Measurements from ENCODE around the gene SRRT. TPM values are rescaled to one million over a fixed set of nuclear protein-coding genes. Genes with fewer than 3 reads are reported as not detected.

SRRT gene, protein sequence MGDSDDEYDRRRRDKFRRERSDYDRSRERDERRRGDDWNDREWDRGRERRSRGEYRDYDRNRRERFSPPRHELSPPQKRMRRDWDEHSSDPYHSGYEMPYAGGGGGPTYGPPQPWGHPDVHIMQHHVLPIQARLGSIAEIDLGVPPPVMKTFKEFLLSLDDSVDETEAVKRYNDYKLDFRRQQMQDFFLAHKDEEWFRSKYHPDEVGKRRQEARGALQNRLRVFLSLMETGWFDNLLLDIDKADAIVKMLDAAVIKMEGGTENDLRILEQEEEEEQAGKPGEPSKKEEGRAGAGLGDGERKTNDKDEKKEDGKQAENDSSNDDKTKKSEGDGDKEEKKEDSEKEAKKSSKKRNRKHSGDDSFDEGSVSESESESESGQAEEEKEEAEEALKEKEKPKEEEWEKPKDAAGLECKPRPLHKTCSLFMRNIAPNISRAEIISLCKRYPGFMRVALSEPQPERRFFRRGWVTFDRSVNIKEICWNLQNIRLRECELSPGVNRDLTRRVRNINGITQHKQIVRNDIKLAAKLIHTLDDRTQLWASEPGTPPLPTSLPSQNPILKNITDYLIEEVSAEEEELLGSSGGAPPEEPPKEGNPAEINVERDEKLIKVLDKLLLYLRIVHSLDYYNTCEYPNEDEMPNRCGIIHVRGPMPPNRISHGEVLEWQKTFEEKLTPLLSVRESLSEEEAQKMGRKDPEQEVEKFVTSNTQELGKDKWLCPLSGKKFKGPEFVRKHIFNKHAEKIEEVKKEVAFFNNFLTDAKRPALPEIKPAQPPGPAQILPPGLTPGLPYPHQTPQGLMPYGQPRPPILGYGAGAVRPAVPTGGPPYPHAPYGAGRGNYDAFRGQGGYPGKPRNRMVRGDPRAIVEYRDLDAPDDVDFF
- 64.4 and 76.2 TPM in 2 replicates for total RNA-seq (2014; rRNA removed; shearing (Covaris generic))

DNA sequence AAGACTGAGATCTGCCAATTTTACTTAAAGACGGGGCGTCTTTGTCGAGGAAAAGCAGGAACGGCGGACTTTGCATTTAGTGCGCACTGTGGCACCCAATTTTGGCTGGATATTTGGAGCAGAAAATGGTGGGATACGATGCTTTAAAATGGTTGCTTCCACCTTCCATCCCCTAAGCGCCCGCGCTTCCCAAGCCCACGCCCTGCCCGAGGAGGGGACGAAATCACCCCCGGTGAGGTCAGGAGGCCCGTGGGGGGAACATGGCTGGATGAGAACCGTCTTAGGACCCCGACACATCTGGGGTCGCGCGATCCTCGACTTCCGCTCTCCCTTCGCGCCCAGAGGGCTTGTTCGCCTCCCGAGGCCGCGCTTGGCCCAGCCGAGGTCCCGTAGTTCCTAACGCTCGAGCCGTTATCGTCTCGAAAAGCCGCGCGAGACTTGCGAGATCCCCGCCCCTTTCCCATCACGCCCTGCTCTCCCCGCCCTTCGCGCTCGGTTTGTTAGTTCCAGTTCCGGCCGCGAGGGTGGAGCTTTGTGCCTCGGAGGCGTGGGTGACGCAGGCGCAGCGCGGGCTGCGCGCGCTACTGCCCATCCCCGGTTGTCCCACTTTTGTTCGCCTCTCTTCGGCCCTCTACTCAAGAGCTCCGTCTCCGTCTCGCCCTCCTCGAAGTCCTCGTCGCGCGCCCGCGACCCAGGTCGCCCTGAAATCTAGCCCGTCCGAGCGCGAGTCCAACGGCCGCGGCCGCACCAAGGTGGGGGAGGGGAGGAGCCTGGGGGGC lies at the start of gene SRRT:
Gene SRRT (plus strand): TSS at position 527 of the 779 bp plus-strand sequence. CDS start 488 bp downstream, outside the sequence.
- DNase-seq (ENCODE audit: low read depth in 1 of 2, low spot score in 2 of 2) = peak; percentile 97 to 99
- Histone ChIP-seq H3K27me3 (replicated peaks) (no peaks in the 10 kb centered on the region), H3K36me3 (peaks cover 93% of the 10 kb centered on the region), H3K27ac (peak within 1 kb of the TSS; percentile 85), H3K9me3 (replicated peaks) (no peaks in the 10 kb centered on the region), H3K4me1 (replicated peaks) (peaks cover 18% of the 10 kb centered on the region), H3K4me3 (peak within 1 kb of the TSS; percentile 71)

DNA sequence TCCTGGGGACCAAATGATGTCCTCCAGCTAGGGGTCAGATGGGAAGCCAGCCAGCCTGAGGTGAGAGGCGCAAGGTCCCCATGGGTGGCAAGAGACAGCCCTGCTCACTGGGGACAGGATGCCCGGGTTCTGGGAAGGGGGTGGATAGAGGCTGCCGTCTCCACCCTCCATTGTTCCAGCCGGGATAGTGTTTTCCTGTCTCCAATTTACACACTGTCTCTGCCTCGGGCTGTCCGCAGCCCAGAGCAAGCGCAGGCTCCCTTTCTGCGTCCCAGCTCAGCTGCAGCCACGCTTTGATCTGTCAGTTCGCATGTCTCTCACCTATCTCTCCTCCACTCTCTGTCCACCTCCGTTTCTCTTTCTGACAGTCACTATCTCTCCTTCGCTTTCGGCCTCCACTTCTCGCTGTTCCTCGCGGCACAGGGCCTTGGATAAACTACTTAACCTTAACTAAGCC lies 49.7 kb upstream of the SRRT start:
- H3K4me3 ChIP-seq = no peak overlapping the region
- no peaks in the 10 kb centered on the region for H3K9me3 ChIP-seq (replicated peaks)
- no peak overlapping the region for H3K27ac ChIP-seq
- H3K27me3 ChIP-seq (replicated peaks) = no peaks in the 10 kb centered on the region
- peaks cover 31% of the 10 kb centered on the region for H3K4me1 ChIP-seq (replicated peaks)
- DNase-seq (ENCODE audit: low read depth in 1 of 2, low spot score in 2 of 2) = no peak
- H3K36me3 ChIP-seq = peaks cover 46% of the 10 kb centered on the region

DNA sequence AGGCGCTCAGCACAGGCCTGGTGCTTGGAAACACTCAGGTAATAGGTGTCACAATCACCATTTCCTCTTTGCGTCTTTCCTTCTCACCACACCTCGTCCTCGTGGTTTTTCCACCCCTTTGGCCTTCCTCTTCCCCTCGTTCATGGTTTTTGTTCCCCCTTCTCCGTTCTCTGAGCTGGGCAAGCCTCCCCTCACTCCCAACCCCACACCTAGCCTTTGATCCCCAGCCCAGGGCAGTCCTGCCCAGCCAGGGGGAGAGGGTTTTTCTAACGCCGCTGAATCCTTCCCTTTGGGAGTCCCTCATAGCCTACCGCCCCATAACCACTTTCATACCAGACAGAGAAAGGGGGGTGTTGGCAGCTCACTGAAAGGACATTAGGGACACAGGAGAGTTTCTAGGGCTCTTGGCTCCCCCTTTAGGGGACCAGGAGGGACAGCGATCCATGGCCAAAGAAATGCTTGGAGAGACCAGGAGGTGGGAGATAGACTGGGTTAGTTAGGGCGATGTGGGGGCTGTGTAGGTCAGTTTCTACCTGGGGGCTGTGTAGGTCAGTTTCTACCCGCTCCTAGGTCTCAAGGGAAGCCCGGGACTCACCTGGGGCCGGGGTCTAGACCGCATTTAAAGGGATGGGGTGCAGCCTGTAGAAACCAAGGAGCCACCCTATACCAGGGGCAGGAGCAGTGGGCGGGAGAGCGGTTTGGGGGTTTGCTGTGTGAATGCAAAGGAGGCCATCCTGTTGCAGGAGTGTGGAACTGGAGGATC lies 49.0 kb upstream of the SRRT start:
- no peaks in the 10 kb centered on the region for H3K27me3 ChIP-seq (replicated peaks)
- H3K36me3 ChIP-seq = peaks cover 40% of the 10 kb centered on the region
- H3K27ac ChIP-seq = no peak overlapping the region
- DNase-seq (ENCODE audit: low read depth in 1 of 2, low spot score in 2 of 2) = peak in 1 of 2 experiments; percentile 29
- H3K4me3 ChIP-seq = peak overlapping the region; percentile 85
- H3K4me1 ChIP-seq (replicated peaks) = peaks cover 31% of the 10 kb centered on the region
- H3K9me3 ChIP-seq (replicated peaks) = no peaks in the 10 kb centered on the region

DNA sequence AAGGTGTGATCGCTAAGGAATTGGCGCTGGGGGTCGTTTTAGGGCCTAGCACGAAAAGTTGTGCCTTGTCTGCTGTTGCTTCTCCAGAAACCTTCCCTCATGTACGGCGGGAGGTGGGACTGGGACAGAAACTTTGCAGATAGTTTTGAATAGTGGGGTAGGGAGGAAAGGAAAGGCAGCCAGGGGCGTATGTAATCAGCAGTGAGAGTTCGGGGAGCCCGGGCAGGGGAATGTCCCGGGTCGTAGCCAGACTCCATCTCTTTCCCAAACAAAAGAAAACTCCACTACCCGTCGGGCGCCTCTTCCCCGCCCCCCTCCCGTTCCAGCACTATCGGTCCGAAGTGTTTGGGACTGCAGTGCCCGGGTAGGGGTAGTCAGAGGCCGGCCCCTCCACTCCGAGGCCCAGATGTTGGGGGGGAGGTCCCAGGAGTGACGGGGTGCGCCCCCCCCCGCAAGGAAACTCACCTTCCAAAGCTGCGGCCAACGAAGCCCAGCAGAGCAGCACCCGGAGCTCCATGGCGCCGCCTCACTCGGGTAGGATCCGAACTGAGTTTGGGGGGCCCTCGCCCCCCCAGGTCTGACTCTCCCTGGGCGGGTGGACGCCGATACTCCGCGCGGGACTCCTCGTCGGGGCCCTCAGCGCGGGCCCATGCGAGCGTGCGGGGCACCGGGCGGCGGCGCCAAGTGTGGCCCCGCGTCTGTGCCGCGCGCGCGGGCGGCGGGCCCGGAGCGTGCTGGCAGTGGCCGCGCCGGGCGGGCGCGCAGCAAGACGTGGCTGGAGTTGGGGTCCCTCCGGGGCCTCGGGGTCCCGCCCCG lies 48.2 kb upstream of the SRRT start:
- DNase-seq (ENCODE audit: low read depth in 1 of 2, low spot score in 2 of 2) = peak in 1 of 2 experiments; percentile 43
- Histone ChIP-seq H3K9me3 (replicated peaks) (no peaks in the 10 kb centered on the region), H3K27ac (no peak overlapping the region; the same call in 1 of the 2 replicates), H3K4me3 (peak overlapping the region; percentile 85), H3K4me1 (replicated peaks) (peaks cover 31% of the 10 kb centered on the region), H3K27me3 (replicated peaks) (no peaks in the 10 kb centered on the region), H3K36me3 (peaks cover 37% of the 10 kb centered on the region)

DNA sequence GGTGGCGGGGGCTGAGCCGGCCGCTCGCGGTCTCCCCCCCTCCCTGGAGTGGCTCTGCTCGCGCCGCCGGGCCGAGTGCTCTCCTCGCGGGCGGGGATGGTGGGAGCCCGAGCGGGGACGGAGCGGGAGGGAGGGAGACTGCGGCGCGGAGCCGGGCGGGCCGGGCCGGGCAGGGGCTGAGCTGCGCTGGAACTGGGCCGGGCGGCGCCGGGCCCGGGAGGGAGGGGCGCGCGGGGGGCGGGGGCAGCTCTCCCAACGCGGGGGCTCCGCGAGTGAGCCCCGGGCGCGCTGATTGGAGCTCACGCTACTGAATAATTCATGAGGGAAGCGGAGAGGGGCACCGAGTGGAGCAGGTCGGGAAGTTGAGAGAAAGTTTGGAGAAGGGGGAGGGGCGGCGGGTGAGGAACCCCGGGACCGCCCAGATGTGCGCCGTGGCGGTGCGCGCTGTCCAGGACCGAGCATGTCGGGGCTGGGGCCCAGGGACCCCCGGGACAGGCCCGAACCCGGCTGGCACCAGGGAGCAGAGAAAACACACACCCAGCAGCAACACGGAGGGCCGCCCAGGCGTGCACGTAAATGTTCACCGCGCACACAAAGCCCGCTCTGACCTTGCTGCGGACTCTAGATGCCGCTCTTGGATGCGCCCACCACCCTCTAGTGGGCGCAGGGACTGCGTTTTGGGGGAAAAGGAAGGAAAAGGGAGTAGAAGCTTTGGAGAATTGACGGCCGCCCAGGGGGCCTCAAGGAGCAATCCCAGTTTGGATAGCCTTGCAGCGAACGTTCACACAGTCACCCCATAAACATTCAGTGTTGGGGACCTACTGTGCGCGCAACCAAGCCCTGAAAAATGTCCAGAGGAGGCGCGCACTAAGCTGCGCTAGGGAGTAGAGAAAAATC lies 47.3 kb upstream of the SRRT start, which contains the start of gene EPHB4:
Gene EPHB4 (minus strand): TSS at position 194 of the 897 bp plus-strand sequence. CDS start 493 bp downstream, outside the sequence.
- H3K4me3 ChIP-seq = peak within 1 kb of the TSS; percentile 85
- peak; percentile 88 to 91 for DNase-seq (ENCODE audit: low read depth in 1 of 2, low spot score in 2 of 2)
- H3K4me1 ChIP-seq (replicated peaks) = peaks cover 31% of the 10 kb centered on the region
- H3K27ac ChIP-seq = no peak within 1 kb of the TSS; the same call in none of the 2 replicates
- H3K9me3 ChIP-seq (replicated peaks) = no peaks in the 10 kb centered on the region
- H3K36me3 ChIP-seq = peaks cover 29% of the 10 kb centered on the region
- H3K27me3 ChIP-seq (replicated peaks) = no peaks in the 10 kb centered on the region

DNA sequence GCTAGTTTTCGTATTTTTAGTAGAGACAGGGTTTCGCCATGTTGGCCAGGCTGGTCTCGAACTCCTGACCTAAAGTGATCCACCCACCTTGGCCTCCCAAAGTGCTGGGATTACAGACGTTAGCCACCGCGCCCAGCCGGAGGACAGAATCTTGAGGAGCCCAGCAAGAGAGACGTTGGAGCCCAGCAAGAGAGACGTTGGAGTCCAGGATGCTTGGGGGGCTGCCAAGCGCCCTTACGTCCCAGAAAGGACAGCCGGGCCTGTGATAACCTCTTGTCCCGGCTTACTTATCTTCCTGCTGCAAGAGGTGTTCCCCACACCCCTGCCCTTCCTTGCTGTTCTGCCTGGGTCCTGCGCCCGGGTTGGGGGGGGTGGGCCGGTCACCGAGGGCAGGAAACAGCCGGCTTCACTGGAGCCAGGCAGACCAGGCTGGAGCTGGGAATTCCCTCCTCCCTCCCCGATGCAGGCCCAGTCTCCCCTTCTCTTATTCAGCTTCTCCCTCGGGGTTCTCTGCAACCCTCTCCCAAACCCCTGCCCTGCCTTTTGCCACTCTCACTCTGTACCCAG lies 45.7 kb upstream of the SRRT start:
- H3K4me1 ChIP-seq (replicated peaks) = peaks cover 31% of the 10 kb centered on the region
- DNase-seq (ENCODE audit: low read depth in 1 of 2, low spot score in 2 of 2) = no peak
- H3K9me3 ChIP-seq (replicated peaks) = no peaks in the 10 kb centered on the region
- no peaks in the 10 kb centered on the region for H3K27me3 ChIP-seq (replicated peaks)
- peaks cover 13% of the 10 kb centered on the region for H3K36me3 ChIP-seq
- H3K27ac ChIP-seq = no peak overlapping the region
- H3K4me3 ChIP-seq = no peak overlapping the region

DNA sequence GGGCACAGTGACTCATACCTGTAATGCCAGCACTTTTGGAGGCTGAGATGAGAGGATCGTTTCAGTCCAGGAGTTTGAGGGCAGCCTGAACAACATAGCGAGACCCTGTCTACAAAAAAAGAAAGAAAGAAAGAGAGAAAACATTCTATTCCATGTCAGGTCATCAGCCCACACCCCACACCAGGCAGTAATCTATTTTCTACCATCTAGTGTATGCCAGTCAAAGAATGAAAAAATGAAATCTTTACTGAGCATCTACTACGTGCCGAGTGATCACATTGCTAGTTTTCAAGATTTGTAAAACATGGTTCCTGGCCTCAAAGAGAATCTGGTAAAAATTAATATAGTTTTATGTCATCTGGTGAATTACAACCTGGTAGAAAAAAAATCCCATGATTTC lies 44.5 kb upstream of the SRRT start:
- Histone ChIP-seq H3K9me3 (replicated peaks) (no peaks in the 10 kb centered on the region), H3K4me3 (no peak overlapping the region), H3K36me3 (0 out of 2 replicates have a peak, but pooled peaks cover 5% of the 10 kb centered on the region), H3K4me1 (replicated peaks) (peaks cover 26% of the 10 kb centered on the region), H3K27me3 (replicated peaks) (no peaks in the 10 kb centered on the region), H3K27ac (no peak overlapping the region)
- no peak for DNase-seq (ENCODE audit: low read depth in 1 of 2, low spot score in 2 of 2)

DNA sequence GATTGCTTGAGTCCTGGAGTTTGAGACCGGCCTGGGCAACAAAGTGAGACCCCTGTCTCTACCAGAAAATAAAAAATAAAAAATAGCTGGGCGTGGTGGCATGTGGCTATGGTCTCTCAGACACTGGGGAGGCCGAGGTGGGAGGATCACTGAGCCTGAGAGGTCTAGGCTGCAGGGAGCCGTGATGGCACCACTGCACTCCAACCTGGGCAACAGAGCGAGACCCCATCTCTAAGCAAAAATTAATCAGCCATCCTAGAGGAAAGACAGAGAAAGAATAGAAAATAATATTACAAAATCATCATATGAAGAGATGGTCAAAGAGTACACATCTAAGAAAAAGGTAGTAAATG lies 42.6 kb upstream of the SRRT start:
- Histone ChIP-seq H3K36me3 (no peaks in the 10 kb centered on the region), H3K9me3 (replicated peaks) (no peaks in the 10 kb centered on the region), H3K4me1 (replicated peaks) (peaks cover 12% of the 10 kb centered on the region), H3K27ac (no peak overlapping the region), H3K27me3 (replicated peaks) (no peaks in the 10 kb centered on the region), H3K4me3 (no peak overlapping the region)
- DNase-seq (ENCODE audit: low read depth in 1 of 2, low spot score in 2 of 2) = no peak

DNA sequence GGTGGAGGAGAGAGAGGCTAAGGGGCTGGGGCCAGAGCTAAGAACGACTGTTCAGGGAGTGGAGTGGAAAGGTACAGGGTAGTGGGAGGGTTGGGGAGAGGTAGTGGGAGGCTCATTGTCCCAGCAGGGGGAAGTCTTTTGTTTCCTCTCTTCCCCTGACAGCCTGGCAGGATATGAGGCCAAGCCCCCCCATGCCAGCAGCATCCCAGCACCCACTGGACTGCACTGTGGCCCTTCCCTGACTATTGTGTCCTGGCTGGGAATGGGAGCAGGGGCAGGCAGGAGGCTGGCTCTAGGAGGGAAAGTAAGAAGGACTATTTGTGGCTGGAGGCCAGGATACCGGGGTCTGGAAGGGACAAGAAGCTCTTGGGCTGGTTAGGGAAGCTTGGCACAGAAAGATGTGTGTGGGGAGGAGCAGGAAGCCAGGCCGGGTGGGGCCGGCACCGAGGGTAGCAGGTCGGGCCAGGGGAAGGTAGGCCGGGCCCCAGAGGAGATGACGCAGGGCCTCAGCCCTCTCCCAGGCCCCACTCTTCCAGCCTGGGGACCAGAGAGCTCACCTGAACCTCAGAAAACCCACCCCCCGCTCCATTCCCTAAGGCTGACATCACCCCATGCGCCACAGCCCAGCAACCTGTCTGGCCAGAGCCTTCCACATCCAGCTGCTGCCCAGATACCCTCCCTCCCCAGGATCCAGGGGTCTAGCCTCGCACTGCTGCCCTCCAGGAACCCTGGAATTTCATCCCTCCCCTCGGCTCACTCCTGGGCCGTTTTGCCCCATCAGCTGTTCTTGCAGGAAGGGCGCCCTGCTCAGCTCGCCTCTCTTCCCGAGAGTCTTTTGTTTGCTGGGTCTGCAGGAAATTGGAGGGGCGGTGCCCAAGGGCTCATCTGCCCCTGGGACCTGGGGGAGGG lies 38.7 kb upstream of the SRRT start:
- no peak overlapping the region for H3K4me3 ChIP-seq
- no peaks in the 10 kb centered on the region for H3K36me3 ChIP-seq
- no peak for DNase-seq (ENCODE audit: low read depth in 1 of 2, low spot score in 2 of 2)
- no peaks in the 10 kb centered on the region for H3K27me3 ChIP-seq (replicated peaks)
- no peaks in the 10 kb centered on the region for H3K9me3 ChIP-seq (replicated peaks)
- no peak overlapping the region for H3K27ac ChIP-seq
- H3K4me1 ChIP-seq (replicated peaks) = peaks cover 8% of the 10 kb centered on the region

DNA sequence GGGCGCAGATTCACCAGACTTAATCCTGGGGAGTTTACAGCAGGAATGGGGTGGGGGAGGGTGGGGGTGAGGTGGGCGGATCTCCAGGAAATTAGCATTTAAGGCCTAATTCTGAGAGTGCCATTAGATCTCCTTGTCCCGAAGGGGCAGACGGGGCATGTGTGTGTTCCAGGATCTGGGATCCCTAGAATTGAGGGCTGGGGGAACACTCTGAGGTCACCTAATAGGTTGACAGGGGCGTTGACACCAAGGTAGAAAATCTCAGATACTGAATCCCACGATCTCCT lies 38.1 kb upstream of the SRRT start:
- DNase-seq (ENCODE audit: low read depth in 1 of 2, low spot score in 2 of 2) = no peak
- Histone ChIP-seq H3K4me1 (replicated peaks) (peaks cover 8% of the 10 kb centered on the region), H3K36me3 (no peaks in the 10 kb centered on the region), H3K27me3 (replicated peaks) (no peaks in the 10 kb centered on the region), H3K4me3 (peak overlapping the region; percentile 7; the same call in 1 of the 2 replicates), H3K27ac (peak overlapping the region; percentile 21; the same call in 1 of the 2 replicates), H3K9me3 (replicated peaks) (no peaks in the 10 kb centered on the region)

Data from SJSA1 (cell line).